HG03066 (cell line): ENCODE data around the gene UQCRC1.
"Not testable (repeated sequence)": the region's sequence is repeated elsewhere in the genome, so short reads cannot be mapped to it uniquely, and the experiment has no call there.

Experiments used
- ATAC-seq: cut with Tn5 transposase; IDR thresholded peaks from one replicate; pipeline ENCODE4 v1.9.1; 2021; ENCODE audit warnings: low read depth; ENCODE audit not compliant: unreplicated experiment

Gene UQCRC1

GRCh38 chr3:48556796-48557626 is 52.4 kb downstream of the UQCRC1 start, which contains the start of gene PFKFB4:
TSS of gene PFKFB4 (minus strand) at chr3:48556803. CDS start at chr3:48556777, 26 bp downstream.
- ATAC-seq = peak; percentile 78

- ATAC-seq = no peak
These were observed 53.3 kb downstream of the UQCRC1 start for GRCh38 chr3:48555949-48556795.

GRCh38 chr3:48555231-48555948 is 54.1 kb downstream of the UQCRC1 start:
- ATAC-seq = no peak

- no peak for ATAC-seq
These were observed 55.3 kb downstream of the UQCRC1 start for GRCh38 chr3:48553886-48554845.

GRCh38 chr3:48553361-48553760 is 56.1 kb downstream of the UQCRC1 start:
- no peak for ATAC-seq

- ATAC-seq = no peak
These were observed 57.1 kb downstream of the UQCRC1 start for GRCh38 chr3:48552111-48552951.

- ATAC-seq = not testable (repeated sequence)
These were observed 57.8 kb downstream of the UQCRC1 start for GRCh38 chr3:48551651-48552050.
